GM12874 (cell line): ENCODE data around the gene CXCL16.

Source experiments
- CTCF ChIP-seq: IDR thresholded peaks from 2 replicates; pipeline ENCODE4 v1.5.1; 2011; ENCODE audit warnings: low read depth, mild to moderate bottlenecking, control low read depth, low read length, moderate library complexity; ENCODE audit not compliant: insufficient read depth

CXCL16 gene

GRCh38 chr17:4725646-4726310 lies 13.9 kb downstream of the CXCL16 start:
- no peak for TF ChIP-seq CTCF

GRCh38 chr17:4724650-4725049 lies 15.1 kb downstream of the CXCL16 start:
- no peak for TF ChIP-seq CTCF

GRCh38 chr17:4722678-4723240 lies 17.0 kb downstream of the CXCL16 start:
- TF ChIP-seq CTCF: no peak

- TF ChIP-seq CTCF: no peak
Observed at GRCh38 chr17:4721203-4722135, 18.3 kb downstream of the CXCL16 start.

GRCh38 chr17:4720787-4721186 lies 18.9 kb downstream of the CXCL16 start:
- TF ChIP-seq CTCF: no peak

GRCh38 chr17:4719684-4720221 lies 20.0 kb downstream of the CXCL16 start:
- no peak for TF ChIP-seq CTCF

GRCh38 chr17:4719146-4719545 lies 20.6 kb downstream of the CXCL16 start:
- TF ChIP-seq CTCF: no peak
